ENCODE measurements around the gene ANOS1.

GRCh38 chrX:8546715-8547114 is 185.2 kb downstream of the ANOS1 start:
- TF ChIP-seq, protein P1, sequence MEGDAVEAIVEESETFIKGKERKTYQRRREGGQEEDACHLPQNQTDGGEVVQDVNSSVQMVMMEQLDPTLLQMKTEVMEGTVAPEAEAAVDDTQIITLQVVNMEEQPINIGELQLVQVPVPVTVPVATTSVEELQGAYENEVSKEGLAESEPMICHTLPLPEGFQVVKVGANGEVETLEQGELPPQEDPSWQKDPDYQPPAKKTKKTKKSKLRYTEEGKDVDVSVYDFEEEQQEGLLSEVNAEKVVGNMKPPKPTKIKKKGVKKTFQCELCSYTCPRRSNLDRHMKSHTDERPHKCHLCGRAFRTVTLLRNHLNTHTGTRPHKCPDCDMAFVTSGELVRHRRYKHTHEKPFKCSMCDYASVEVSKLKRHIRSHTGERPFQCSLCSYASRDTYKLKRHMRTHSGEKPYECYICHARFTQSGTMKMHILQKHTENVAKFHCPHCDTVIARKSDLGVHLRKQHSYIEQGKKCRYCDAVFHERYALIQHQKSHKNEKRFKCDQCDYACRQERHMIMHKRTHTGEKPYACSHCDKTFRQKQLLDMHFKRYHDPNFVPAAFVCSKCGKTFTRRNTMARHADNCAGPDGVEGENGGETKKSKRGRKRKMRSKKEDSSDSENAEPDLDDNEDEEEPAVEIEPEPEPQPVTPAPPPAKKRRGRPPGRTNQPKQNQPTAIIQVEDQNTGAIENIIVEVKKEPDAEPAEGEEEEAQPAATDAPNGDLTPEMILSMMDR (IDR thresholded peaks at IDR 0.05): no peak
- no peak for TF ChIP-seq POLR2A (IDR thresholded peaks at IDR 0.05)
